EH (cell line): ENCODE data around the gene TMCO4.

Experiments
- DNase-seq: peaks from one replicate; pipeline ENCODE4 v3.0.0-alpha.2; 2015; ENCODE audit warnings: low read depth

Gene TMCO4

DNA sequence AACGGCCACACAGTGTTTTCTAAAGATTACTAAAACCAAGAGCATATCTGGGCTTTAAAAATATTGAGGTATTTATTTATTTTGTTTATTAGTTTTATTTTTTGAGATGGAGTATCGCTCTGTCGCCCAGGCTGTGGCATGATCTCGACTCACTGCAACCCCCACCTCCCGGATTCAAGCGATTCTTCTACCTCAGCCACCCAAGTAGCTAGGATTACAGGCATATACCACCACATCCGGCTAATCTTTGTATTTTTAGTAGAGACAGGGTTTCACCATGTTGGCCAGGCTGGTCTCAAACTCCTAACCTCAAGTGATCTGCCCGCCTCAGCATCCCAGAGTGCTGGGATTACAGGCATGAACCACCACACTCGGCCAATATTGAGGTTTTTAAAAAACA lies 23.9 kb downstream of the TMCO4 start:
- DNase-seq = no peak

- peak; percentile 49 for DNase-seq
Measured at GRCh38 chr1:19775317-19775716, 24.4 kb downstream of the TMCO4 start.

GRCh38 chr1:19774180-19774785 lies 25.4 kb downstream of the TMCO4 start:
- DNase-seq = no peak

GRCh38 chr1:19773485-19773884 lies 26.2 kb downstream of the TMCO4 start:
- DNase-seq = no peak

DNA sequence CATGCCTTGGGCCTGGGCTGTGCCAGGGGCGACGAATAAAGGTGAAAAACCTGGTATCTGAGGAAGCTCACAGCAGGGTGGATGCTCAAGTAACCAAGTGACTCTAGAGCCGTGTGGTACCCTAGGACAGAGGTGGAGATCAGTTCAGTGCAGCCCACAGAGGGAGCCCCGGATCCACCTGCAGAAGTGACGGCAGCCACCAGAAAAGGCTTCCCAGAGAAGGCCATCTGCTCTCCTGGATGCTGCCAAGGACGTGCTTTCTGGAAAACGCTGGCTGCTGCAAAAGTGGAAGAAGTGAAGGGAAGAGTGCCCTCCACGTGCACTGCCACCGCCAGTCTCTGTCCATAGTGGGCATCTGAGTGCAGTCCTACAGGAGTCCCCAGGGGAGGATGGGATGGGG lies 27.7 kb downstream of the TMCO4 start:
- no peak for DNase-seq

- DNase-seq = no peak
Measured at GRCh38 chr1:19771350-19771749, 28.4 kb downstream of the TMCO4 start.

DNA sequence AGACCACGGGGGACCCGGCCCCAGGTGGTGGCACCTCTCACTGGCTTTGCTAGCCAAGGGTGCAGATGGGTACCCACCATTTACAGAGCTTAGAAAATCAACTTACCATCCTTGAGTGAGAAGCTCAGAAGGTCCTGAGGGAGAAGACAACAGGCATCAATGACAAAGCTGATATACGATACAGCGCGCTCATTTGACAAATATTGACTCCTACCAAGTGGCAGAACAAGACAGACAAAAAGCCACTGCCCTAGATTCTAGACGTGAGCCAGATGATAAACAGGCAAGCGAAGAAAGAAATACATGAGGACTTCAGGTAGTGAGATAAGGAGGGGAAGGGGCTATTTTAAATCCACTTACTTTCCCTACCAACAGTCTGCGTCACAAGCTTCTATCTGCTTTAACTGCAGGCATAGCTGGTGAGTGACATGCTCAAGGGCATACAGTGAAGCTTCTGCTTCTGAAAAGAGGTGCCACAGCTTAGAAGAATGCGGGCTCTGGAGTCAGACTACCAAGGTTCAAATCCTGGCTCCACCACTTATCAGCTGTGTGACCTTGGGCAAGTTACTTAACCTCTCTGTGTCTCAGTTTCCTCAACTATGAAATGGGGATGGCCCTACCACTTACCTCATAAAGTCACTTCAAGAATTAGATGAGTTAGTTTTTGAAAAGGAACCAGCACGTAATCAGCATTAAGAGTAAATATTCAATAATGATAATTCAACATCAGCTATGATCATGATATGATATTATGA lies 29.1 kb downstream of the TMCO4 start:
- DNase-seq = no peak

DNA sequence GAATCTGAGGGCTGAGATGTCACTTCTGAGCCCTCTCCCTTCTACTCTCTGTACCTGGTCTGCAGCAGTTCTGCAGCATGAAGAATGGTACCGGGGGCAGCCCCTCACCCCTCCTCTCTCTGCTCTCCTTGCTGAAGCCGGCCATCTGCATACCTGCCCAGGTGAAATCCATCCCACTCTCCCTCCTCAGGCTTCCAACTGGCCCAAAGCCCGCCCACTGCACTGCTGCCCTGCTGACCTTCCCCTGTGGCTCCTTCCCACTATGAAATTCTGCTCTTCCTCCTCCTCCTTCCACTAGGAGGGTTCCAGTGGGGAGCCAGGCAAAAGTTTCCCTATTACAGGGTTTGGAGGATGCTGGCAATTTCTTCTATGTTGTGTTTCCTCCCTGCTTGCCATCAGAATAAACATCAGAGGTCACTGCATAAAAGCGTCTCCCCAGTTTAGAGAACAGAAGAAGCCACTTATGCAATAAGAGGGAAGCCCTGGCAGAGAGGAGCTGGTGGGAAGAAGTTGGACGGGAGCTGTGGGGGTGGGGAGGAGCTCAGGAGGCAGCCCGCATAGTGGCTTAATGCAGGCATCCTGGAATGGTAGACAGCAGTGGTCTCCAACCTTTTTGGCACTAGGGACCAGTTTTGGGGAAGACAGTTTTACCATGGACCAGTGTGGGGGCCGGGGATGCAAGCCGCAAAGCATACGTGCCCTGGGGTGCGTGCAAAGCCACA lies 30.3 kb downstream of the TMCO4 start:
- DNase-seq = no peak

- peak; percentile 44 for DNase-seq
Measured at GRCh38 chr1:19768353-19769210, 31.1 kb downstream of the TMCO4 start.

GRCh38 chr1:19765623-19766022 lies 34.1 kb downstream of the TMCO4 start:
- DNase-seq = peak; percentile 97

DNA sequence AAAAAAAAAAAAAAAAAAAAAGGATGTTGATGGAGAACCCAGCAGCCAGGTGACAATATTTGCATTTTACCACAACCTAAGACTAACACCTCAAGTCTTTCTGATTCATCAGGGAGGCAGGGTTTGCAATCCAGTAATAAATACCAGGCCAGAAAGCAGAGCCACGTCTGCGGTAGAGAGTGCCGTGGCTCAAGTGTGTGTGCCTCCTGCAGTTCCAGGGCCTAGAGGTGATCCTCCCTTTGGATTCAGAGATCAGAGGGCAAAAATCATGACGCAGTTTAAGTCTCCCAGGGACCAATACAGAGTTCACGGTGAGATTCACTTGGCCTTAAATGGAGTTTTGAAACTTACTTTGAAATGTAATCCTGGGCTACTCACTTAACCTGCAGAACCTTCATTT lies 34.9 kb downstream of the TMCO4 start:
- DNase-seq = no peak

DNA sequence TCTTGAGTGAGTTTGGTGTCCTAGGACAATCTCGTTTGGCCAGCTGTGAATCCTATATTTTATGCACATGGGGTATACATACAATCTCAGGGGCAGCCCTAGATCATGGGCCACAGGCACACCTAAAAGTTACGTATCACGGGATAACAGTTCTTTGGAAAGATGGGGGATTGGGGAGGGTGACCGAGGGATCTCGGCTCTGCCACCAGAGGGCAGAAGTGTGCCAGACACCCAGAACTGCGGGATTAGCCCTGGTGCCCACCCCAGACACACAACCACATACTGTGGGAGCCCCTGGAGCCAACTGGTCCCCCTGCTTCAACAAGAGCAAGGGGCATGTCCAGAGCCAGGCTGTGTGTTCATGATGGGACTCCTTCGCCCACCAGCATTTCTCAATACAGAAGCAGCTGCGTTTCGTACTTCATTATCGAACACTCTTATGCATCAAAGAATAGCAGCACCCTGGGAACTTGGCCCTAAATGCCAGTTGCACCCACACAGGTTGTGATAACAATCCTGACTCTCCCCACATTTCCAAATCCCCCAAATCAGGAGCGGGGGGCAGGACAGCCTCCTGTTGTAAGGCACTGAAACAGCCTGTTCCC lies 37.4 kb downstream of the TMCO4 start:
- DNase-seq = peak; percentile 43

DNA sequence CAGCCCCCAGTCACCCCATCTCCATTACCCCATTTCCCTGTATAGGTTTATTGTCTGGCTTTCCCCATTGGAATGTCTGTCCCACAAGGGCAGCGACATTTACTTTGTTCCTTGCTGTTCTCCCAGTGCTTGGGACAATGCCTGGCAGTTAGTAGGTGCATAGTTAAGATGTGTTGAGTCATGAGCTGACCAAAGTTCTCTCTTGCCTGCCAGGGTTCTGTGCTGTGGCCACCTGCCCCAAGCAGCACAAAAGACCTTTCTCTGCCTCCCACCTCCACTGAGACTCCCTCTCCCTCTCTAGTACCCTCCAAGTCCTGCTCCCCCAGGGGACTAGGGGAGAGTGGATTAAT lies 40.0 kb downstream of the TMCO4 start:
- DNase-seq = peak; percentile 57

DNA sequence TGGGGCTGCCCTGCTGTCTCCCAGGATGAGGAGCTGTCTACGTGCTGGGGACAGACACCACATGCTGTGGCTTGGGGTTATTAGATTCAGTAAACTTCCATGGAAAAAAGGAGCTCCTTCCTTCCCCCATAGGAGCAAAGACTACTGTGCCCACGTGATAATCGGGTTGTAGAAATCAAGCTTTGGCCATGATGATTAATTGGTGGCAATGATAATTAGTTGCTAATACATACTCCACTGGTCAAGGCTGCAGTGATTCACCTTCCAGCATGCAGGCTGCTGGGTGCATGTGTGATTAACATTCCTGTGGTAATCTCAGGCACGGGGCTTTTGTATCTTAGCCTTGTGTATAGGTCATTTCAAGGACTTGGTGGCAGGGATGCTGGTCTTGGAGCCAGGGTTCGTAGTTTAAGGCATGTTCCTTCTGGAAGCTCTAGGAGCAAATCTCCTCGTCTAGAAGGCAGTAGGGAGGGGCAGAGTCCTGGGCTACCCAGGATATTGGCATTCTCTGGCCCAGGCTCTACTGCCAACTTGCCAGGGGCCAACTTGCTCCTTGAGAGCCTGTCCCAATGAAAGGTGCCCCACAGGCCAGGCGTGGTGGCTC lies 41.4 kb downstream of the TMCO4 start:
- peak; percentile 97 for DNase-seq

- peak; percentile 49 for DNase-seq
Measured at GRCh38 chr1:19757641-19758040, 42.1 kb downstream of the TMCO4 start.

- peak; percentile 92 for DNase-seq
Measured at GRCh38 chr1:19756480-19756879, 43.2 kb downstream of the TMCO4 start.

GRCh38 chr1:19754482-19754881 lies 45.2 kb downstream of the TMCO4 start:
- DNase-seq = no peak

DNA sequence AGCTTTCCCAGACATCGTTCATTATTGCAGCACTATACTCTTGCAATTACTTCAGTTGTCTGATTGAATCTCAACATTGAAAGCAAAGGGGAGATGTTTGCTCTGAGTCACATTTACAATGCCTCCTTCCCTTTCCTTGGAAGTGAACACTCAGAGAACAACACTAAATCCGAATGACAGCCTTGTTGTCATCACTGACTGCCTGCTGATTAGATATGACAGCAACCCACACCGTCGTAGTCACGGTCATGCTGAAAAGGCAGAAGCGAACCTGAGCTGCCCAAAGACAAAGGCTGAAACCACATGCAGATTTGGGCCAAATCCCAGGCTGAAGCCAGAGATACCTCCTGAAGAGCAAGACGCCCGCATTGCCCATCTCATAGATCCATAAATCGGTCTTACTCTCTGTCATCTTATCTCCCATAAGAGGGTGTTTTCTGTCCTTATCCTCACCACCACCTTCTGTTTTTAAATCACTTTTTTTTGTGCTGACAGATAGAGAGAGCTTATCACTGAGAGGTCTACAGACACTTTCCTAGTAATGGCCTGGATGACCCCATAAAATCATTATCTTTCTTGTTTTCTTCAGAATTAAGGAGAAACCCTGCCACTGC lies 47.5 kb downstream of the TMCO4 start:
- no peak for DNase-seq

GRCh38 chr1:19750882-19751276 lies 48.8 kb downstream of the TMCO4 start:
- no peak for DNase-seq

- peak; percentile 56 for DNase-seq
Measured at GRCh38 chr1:19750101-19750881, 49.4 kb downstream of the TMCO4 start.
